ENCODE data around the gene CNGA3.

The CNGA3 gene

GRCh38 chr2:98445683-98446581 is 99.7 kb downstream of the CNGA3 start:
- no peak for DNase-seq

GRCh38 chr2:98446850-98447249 is 100.6 kb downstream of the CNGA3 start:
- no peak for DNase-seq

All from SHP77 treated with DMSO at 0.1 percent for 48 hours (cell line).